ENCODE results near the gene CRABP2. TPM values are rescaled to one million over a fixed set of nuclear protein-coding genes. Genes with fewer than 3 reads are reported as not detected.

Gene CRABP2
- total RNA-seq, 1 experiment from 2014 or later = 1.9 TPM

- ChIA-PET POLR2A (interaction anchor here (1.4 to 1.5 kb wide), 2 partner anchors 9 to 12 kb away, joined by 3 to 7 read pairs; no protein-coding TSS in a partner anchor), CTCF (interaction anchor here (0.6 to 47.2 kb wide), 8 partner anchors 6 to 391 kb away, joined by 3 to 2415 read pairs (median 3); partner anchors contain the start of genes CRABP2, ISG20L2, METTL25B and NES)
- no peak overlapping the region for H3K4me3 Mint-ChIP-seq (ENCODE audit: unreplicated experiment)
- no peaks in the 10 kb centered on the region for H3K9me3 Mint-ChIP-seq (ENCODE audit: unreplicated experiment)
- intact Hi-C loops (cut with micrococcal nuclease) = no loop called here
- BruUV-seq (replicated peaks) = no TSS peak
- TF ChIP-seq CTCF (IDR thresholded peaks at IDR 0.05; ENCODE audit: unreplicated experiment) = no peak
- peaks cover 6% of the 10 kb centered on the region for H3K36me3 Mint-ChIP-seq (ENCODE audit: insufficient read depth, unreplicated experiment)
- peaks cover 16% of the 10 kb centered on the region for H3K4me1 Mint-ChIP-seq (ENCODE audit: insufficient read depth, unreplicated experiment)
- peaks cover 14% of the 10 kb centered on the region for H3K27me3 Mint-ChIP-seq (ENCODE audit: insufficient read depth, unreplicated experiment)
- no peak for DNase-seq (ENCODE audit: unreplicated experiment)
- no peak overlapping the region for H3K27ac Mint-ChIP-seq (ENCODE audit: low read depth, unreplicated experiment)
Observed at GRCh38 chr1:156700736-156701531, 4.4 kb downstream of the CRABP2 start.

GRCh38 chr1:156698995-156699394, 6.4 kb downstream of the CRABP2 start:
- no peak overlapping the region for H3K27ac Mint-ChIP-seq (ENCODE audit: low read depth, unreplicated experiment)
- DNase-seq (ENCODE audit: unreplicated experiment) = no peak
- peaks cover 8% of the 10 kb centered on the region for H3K4me1 Mint-ChIP-seq (ENCODE audit: insufficient read depth, unreplicated experiment)
- POLR2A ChIA-PET = interaction anchor here (0.7 kb wide), 1 partner anchor 11 kb away, joined by 3 read pairs; no protein-coding TSS in a partner anchor
- no peak for TF ChIP-seq CTCF (IDR thresholded peaks at IDR 0.05; ENCODE audit: unreplicated experiment)
- CTCF ChIA-PET = interaction anchor here (0.7 to 47.2 kb wide), 5 partner anchors 4 to 322 kb away, joined by 3 to 2415 read pairs (median 4); partner anchors contain the start of genes CRABP2, ISG20L2, METTL25B and NES
- no TSS peak for BruUV-seq (replicated peaks)
- intact Hi-C loops (cut with micrococcal nuclease) = no loop called here
- H3K4me3 Mint-ChIP-seq (ENCODE audit: unreplicated experiment) = no peak overlapping the region
- H3K9me3 Mint-ChIP-seq (ENCODE audit: unreplicated experiment) = no peaks in the 10 kb centered on the region
- peaks cover 14% of the 10 kb centered on the region for H3K27me3 Mint-ChIP-seq (ENCODE audit: insufficient read depth, unreplicated experiment)
- H3K36me3 Mint-ChIP-seq (ENCODE audit: insufficient read depth, unreplicated experiment) = peaks cover 6% of the 10 kb centered on the region

GRCh38 chr1:156697481-156697880, 7.9 kb downstream of the CRABP2 start:
- CTCF ChIA-PET = interaction anchor here (0.6 to 47.2 kb wide), 4 partner anchors 2 to 385 kb away, joined by 3 to 2415 read pairs (median 1210); partner anchors contain the start of genes CRABP2, ISG20L2, METTL25B and NES
- POLR2A ChIA-PET = no interaction called here
- Mint-ChIP-seq H3K27me3 (ENCODE audit: insufficient read depth, unreplicated experiment) (peaks cover 29% of the 10 kb centered on the region), H3K36me3 (ENCODE audit: insufficient read depth, unreplicated experiment) (peaks cover 6% of the 10 kb centered on the region), H3K27ac (ENCODE audit: low read depth, unreplicated experiment) (no peak overlapping the region), H3K4me1 (ENCODE audit: insufficient read depth, unreplicated experiment) (peaks cover 17% of the 10 kb centered on the region), H3K9me3 (ENCODE audit: unreplicated experiment) (no peaks in the 10 kb centered on the region), H3K4me3 (ENCODE audit: unreplicated experiment) (no peak overlapping the region)
- intact Hi-C loops (cut with micrococcal nuclease) = no loop called here
- no peak for DNase-seq (ENCODE audit: unreplicated experiment)
- TF ChIP-seq CTCF (IDR thresholded peaks at IDR 0.05; ENCODE audit: unreplicated experiment) = no peak
- no TSS peak for BruUV-seq (replicated peaks)

GRCh38 chr1:156696755-156697154, 8.6 kb downstream of the CRABP2 start:
- no peak for DNase-seq (ENCODE audit: unreplicated experiment)
- peaks cover 6% of the 10 kb centered on the region for H3K36me3 Mint-ChIP-seq (ENCODE audit: insufficient read depth, unreplicated experiment)
- ChIA-PET POLR2A (no interaction called here), CTCF (interaction anchor here (0.5 to 47.2 kb wide), 6 partner anchors 1 to 1314 kb away, joined by 3 to 2415 read pairs (median 4); partner anchors contain the start of genes CRABP2, ISG20L2, METTL25B and NES)
- BruUV-seq (replicated peaks) = no TSS peak
- no peak for TF ChIP-seq CTCF (IDR thresholded peaks at IDR 0.05; ENCODE audit: unreplicated experiment)
- no peaks in the 10 kb centered on the region for H3K9me3 Mint-ChIP-seq (ENCODE audit: unreplicated experiment)
- intact Hi-C loops (cut with micrococcal nuclease) = no loop called here
- peaks cover 36% of the 10 kb centered on the region for H3K27me3 Mint-ChIP-seq (ENCODE audit: insufficient read depth, unreplicated experiment)
- no peak overlapping the region for H3K4me3 Mint-ChIP-seq (ENCODE audit: unreplicated experiment)
- H3K4me1 Mint-ChIP-seq (ENCODE audit: insufficient read depth, unreplicated experiment) = peaks cover 24% of the 10 kb centered on the region
- H3K27ac Mint-ChIP-seq (ENCODE audit: low read depth, unreplicated experiment) = no peak overlapping the region
